Stimulated activated CD8-positive, alpha-beta memory T cell treated with anti-CD3 and anti-CD28 coated beads, Interleukin-7, amount 100 ng/mL, for 24 hours (primary cell): ENCODE results near the gene ADAMTS9.

ENCODE experiments used
- DNase-seq: peaks from one replicate; pipeline ENCODE4 v3.0.0-alpha.2; 2020; ENCODE audit warnings: low read depth

The ADAMTS9 gene

GRCh38 chr3:64490180-64490724, 197.5 kb downstream of the ADAMTS9 start:
- DNase-seq = no peak

GRCh38 chr3:64489361-64490044, 198.3 kb downstream of the ADAMTS9 start:
- DNase-seq = no peak

GRCh38 chr3:64488939-64489338, 198.9 kb downstream of the ADAMTS9 start:
- DNase-seq = no peak

- peak; percentile 47 for DNase-seq
These were observed 203.4 kb downstream of the ADAMTS9 start for GRCh38 chr3:64484289-64484992.

- no peak for DNase-seq
These were observed 204.3 kb downstream of the ADAMTS9 start for GRCh38 chr3:64483467-64483866.

- no peak for DNase-seq
These were observed 212.8 kb downstream of the ADAMTS9 start for GRCh38 chr3:64475037-64475436.

GRCh38 chr3:64473466-64473865, 214.3 kb downstream of the ADAMTS9 start:
- DNase-seq = no peak

- DNase-seq = no peak
These were observed 217.4 kb downstream of the ADAMTS9 start for GRCh38 chr3:64470436-64470835.

- DNase-seq = no peak
These were observed 220.4 kb downstream of the ADAMTS9 start for GRCh38 chr3:64467255-64467944.
